Bronchial epithelial cell (primary cell): ENCODE results near the gene FNDC3A. TPM values are rescaled to one million over a fixed set of nuclear protein-coding genes. Genes with fewer than 3 reads are reported as not detected.

Source experiments
- DNase-seq: peaks from one replicate; pipeline ENCODE4 v3.0.0-alpha.2; 2010; ENCODE audit warnings: low read depth
- FAIRE-seq: peaks from 2 replicates; lab custom pipeline; 2011; peaks lifted over from hg19 to GRCh38; lab: Jason Lieb, UNC
- H3K27me3 ChIP-seq: 2 replicates; pipeline ENCODE4 v1.5.1; 2011; ENCODE audit warnings: low read length; ENCODE audit not compliant: control insufficient read depth, insufficient read depth
- H3K36me3 ChIP-seq: 2 replicates; pipeline ENCODE4 v1.5.1; 2011; ENCODE audit warnings: low read length; ENCODE audit not compliant: control insufficient read depth, insufficient read depth
- H3K4me3 ChIP-seq: 2 replicates; pipeline ENCODE4 v1.5.1; 2011; ENCODE audit warnings: mild to moderate bottlenecking, low read depth, low read length, control low read depth
- CTCF ChIP-seq: IDR thresholded peaks from 2 replicates; pipeline ENCODE4 v1.5.1; 2011; ENCODE audit warnings: mild to moderate bottlenecking, moderate library complexity, low read length, control low read depth, inconsistent platforms; ENCODE audit not compliant: insufficient read depth, severe bottlenecking
- total RNA-seq: library from RNA; depleted of rRNA; stranded (reverse); fragments of >200 nt; gene quantifications from 2 replicates; pipeline ENCODE4 v1.2.1, GENCODE V29; 2014

Gene FNDC3A
- total RNA-seq, 1 donor from 2014 or later, result 24.0 TPM

- TF ChIP-seq CTCF, result no peak
- FAIRE-seq, result no peak
Observed at GRCh38 chr13:49234741-49235140, 259.0 kb downstream of the FNDC3A start.

GRCh38 chr13:49235856-49236431 lies 260.2 kb downstream of the FNDC3A start:
- H3K4me3 ChIP-seq, result no peak overlapping the region
- DNase-seq (no peak), FAIRE-seq (no peak)
- no peaks in the 10 kb centered on the region for H3K36me3 ChIP-seq
- H3K27me3 ChIP-seq, result no peaks in the 10 kb centered on the region
- no peak for TF ChIP-seq CTCF

More at GRCh38 chr13:49234741-49235140, 259.0 kb downstream of the FNDC3A start:
- Histone ChIP-seq H3K27me3 (no peaks in the 10 kb centered on the region), H3K4me3 (no peak overlapping the region), H3K36me3 (no peaks in the 10 kb centered on the region)
- DNase-seq, result no peak

- no peaks in the 10 kb centered on the region for H3K27me3 ChIP-seq
- H3K4me3 ChIP-seq, result no peak overlapping the region
- no peak for TF ChIP-seq CTCF
- FAIRE-seq (peak; percentile 50), DNase-seq (no peak)
- no peaks in the 10 kb centered on the region for H3K36me3 ChIP-seq
Observed at GRCh38 chr13:49238621-49239020, 262.9 kb downstream of the FNDC3A start.

- DNase-seq (peak; percentile 50), FAIRE-seq (no peak)
- Histone ChIP-seq H3K27me3 (no peaks in the 10 kb centered on the region), H3K4me3 (no peak overlapping the region), H3K36me3 (no peaks in the 10 kb centered on the region)
- TF ChIP-seq CTCF, result peak; percentile 56
Observed at GRCh38 chr13:49240017-49240416, 264.3 kb downstream of the FNDC3A start.

- Histone ChIP-seq H3K36me3 (no peaks in the 10 kb centered on the region), H3K27me3 (no peaks in the 10 kb centered on the region), H3K4me3 (no peak overlapping the region)
- DNase-seq, result no peak
- FAIRE-seq, result no peak
- TF ChIP-seq CTCF, result no peak
Observed at GRCh38 chr13:49241296-49241695, 265.6 kb downstream of the FNDC3A start.

GRCh38 chr13:49245101-49245500 lies 269.4 kb downstream of the FNDC3A start:
- DNase-seq (no peak), FAIRE-seq (no peak)
- Histone ChIP-seq H3K27me3 (no peaks in the 10 kb centered on the region), H3K4me3 (no peak overlapping the region), H3K36me3 (no peaks in the 10 kb centered on the region)
- no peak for TF ChIP-seq CTCF
